HepG2 (cell line): ENCODE data around the gene MPST. TPM values are rescaled to one million over a fixed set of nuclear protein-coding genes. Genes with fewer than 3 reads are reported as not detected.

Source experiments
- ELF4 ChIP-seq: sonication (generic); formaldehyde crosslinking; IDR thresholded peaks from 2 replicates; pipeline ENCODE4 v1.5.0; 2020; ENCODE audit warnings: missing genetic modification reagents, mild to moderate bottlenecking, moderate library complexity, borderline replicate concordance
- FOXC1 ChIP-seq: sonication (generic); formaldehyde crosslinking; IDR thresholded peaks from 2 replicates; pipeline ENCODE4 v1.8.0; 2022; ENCODE audit warnings: mild to moderate bottlenecking, missing genetic modification reagents, borderline replicate concordance
- IRX3 ChIP-seq: sonication (generic); formaldehyde crosslinking; IDR thresholded peaks from 2 replicates; pipeline ENCODE4 v1.8.1; 2023; ENCODE audit warnings: mild to moderate bottlenecking, low read depth, missing genetic modification reagents, borderline replicate concordance
- MAFF ChIP-seq: IDR thresholded peaks from 2 replicates; pipeline ENCODE4 v1.6.1; 2011; ENCODE audit warnings: low read depth, low read length, improper control_type of control experiment
- MBD4 ChIP-seq: IDR thresholded peaks from 2 replicates; pipeline ENCODE4 v1.6.1; 2012; ENCODE audit warnings: low read length, inconsistent platforms, borderline replicate concordance
- NR1H2 ChIP-seq: sonication (generic); formaldehyde crosslinking; IDR thresholded peaks from 2 replicates; pipeline ENCODE4 v1.8.1; 2022; ENCODE audit warnings: low read depth, missing genetic modification reagents, borderline replicate concordance
- SATB2 ChIP-seq: sonication (generic); formaldehyde crosslinking; IDR thresholded peaks from 2 replicates; pipeline ENCODE4 v1.5.0; 2020; ENCODE audit warnings: missing genetic modification reagents
- SMYD3 ChIP-seq: sonication (generic); formaldehyde crosslinking; IDR thresholded peaks from 2 replicates; pipeline ENCODE4 v1.8.1; 2023; ENCODE audit warnings: mild to moderate bottlenecking, missing genetic modification reagents
- SP140L ChIP-seq: sonication (generic); formaldehyde crosslinking; IDR thresholded peaks from 2 replicates; pipeline ENCODE4 v1.4.0; 2020; ENCODE audit warnings: missing genetic modification reagents, borderline replicate concordance
- XBP1 ChIP-seq: sonication (generic); formaldehyde crosslinking; IDR thresholded peaks from 2 replicates; pipeline ENCODE4 v1.5.0; 2020; ENCODE audit warnings: missing genetic modification reagents
- ZFP1 ChIP-seq: IDR thresholded peaks from 2 replicates; pipeline ENCODE4 v1.6.1; 2016
- ZNF326 ChIP-seq: sonication (generic); formaldehyde crosslinking; IDR thresholded peaks from 2 replicates; pipeline ENCODE4 v1.4.0; 2020; ENCODE audit warnings: missing genetic modification reagents, borderline replicate concordance
- ZNF670 ChIP-seq: sonication (generic); formaldehyde crosslinking; IDR thresholded peaks from 2 replicates; pipeline ENCODE4 v1.8.0; 2022; ENCODE audit warnings: mild to moderate bottlenecking, missing genetic modification reagents, borderline replicate concordance
- ZNF737 ChIP-seq: sonication (generic); formaldehyde crosslinking; IDR thresholded peaks from 2 replicates; pipeline ENCODE4 v1.5.0; 2020; ENCODE audit warnings: missing genetic modification reagents, mild to moderate bottlenecking, borderline replicate concordance
- polyA plus RNA-seq, 8 experiments: library from polyadenylated mRNA; depleted of rRNA in 3 of 8; stranded (reverse) in 7 of 8; unstranded in 1 of 8; fragments of >200 nt; fragmentation: Illumina TruSeq in 4 of 8; extraction: Trizol in 4 of 8; gene quantifications; 2 replicates each; pipeline versions ENCODE4 v1.2.1 to v1.2.3, GENCODE V29; 2011 to 2016; ENCODE audit warnings: low read depth in 4 of 8, missing spikeins in 1 of 8, mixed read lengths in 1 of 8; ENCODE audit not compliant: insufficient read depth in 1 of 8
- total RNA-seq, 5 experiments: library from RNA; depleted of rRNA; stranded (reverse); fragments of >200 nt; fragmentation: Illumina TruSeq; extraction: Trizol; gene quantifications; 2 replicates each; pipeline ENCODE4 v1.2.3, GENCODE V29; 2016; ENCODE audit warnings: low read depth in 1 of 5
- TF ChIP-seq, protein P1 (sequence below): sonication (generic); formaldehyde crosslinking; IDR thresholded peaks from 2 replicates; pipeline ENCODE4 v1.4.0; 2020; ENCODE audit warnings: mild to moderate bottlenecking, missing genetic modification reagents, borderline replicate concordance
- TF ChIP-seq, protein P2 (sequence below): sonication (generic); formaldehyde crosslinking; IDR thresholded peaks from 2 replicates; pipeline ENCODE4 v1.9.0; 2021; ENCODE audit warnings: missing genetic modification reagents, borderline replicate concordance
- TF ChIP-seq, protein P3 (sequence below): sonication (generic); formaldehyde crosslinking; IDR thresholded peaks from 2 replicates; pipeline ENCODE4 v1.4.0; 2020; ENCODE audit warnings: mild to moderate bottlenecking, low read depth, missing genetic modification reagents
- TF ChIP-seq, protein P4 (sequence below), 2 experiments: sonication (generic) in 1 of 2; formaldehyde crosslinking in 1 of 2; IDR thresholded peaks; 2 replicates each; pipeline versions ENCODE4 v1.4.0 to v1.6.1; 2018 to 2020; ENCODE audit warnings: missing genetic modification reagents in 2 of 2, borderline replicate concordance in 1 of 2, low read depth in 1 of 2, mild to moderate bottlenecking in 1 of 2, missing biosample characterization in 1 of 2
- TF ChIP-seq, protein P5 (sequence below): sonication (generic); formaldehyde crosslinking; IDR thresholded peaks from 2 replicates; pipeline ENCODE4 v1.4.0; 2020; ENCODE audit warnings: missing genetic modification reagents, low read depth, mild to moderate bottlenecking, borderline replicate concordance

The MPST gene
- total and polyA plus RNA-seq, 2 of the 13 experiments (the other 11 are each of a cell fraction or from before 2014, with no cell fraction given) = 133 to 141 TPM

DNA sequence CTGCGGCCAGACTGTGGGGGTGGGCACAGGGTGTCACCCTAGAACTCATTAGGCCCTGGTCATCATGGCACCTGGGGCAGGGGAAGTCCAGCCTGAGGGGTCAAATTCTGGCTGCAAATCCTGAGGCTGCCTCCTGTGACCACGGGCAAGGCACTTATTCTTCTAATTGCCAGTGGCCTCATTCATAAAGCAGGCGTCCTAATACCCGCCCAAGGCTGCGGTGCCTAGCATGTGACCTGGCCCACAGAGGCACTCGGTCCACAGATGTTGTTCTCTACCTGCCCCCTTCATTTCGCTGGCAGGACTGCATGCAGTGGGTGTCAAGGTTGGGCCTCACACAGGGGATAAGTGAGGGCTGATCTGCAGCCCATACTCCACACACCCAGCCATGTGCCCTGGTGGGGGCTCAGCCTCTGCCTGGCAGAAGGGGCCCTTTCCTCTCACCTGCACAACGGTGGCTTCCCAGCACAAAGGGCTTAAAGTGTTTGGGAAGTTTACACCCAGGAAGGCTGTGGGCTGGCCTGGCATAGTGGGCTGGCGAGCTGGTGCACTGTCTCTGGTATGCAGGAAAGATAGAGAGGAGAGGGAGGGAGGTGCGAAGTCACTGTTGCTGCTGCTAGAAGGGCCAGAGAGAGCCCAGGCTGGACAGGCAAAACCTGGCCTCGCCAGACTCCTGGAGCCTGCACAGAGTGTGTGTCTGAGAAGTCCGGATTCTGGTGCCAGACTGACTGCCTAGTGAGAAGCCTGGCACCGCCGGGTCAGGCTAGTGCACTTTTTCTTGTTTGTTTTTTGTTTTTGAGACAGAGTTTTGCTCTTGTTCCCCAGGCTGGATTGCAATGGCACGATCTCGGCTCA is 3.2 kb downstream of the MPST start (continued):
- TF ChIP-seq, protein P1, sequence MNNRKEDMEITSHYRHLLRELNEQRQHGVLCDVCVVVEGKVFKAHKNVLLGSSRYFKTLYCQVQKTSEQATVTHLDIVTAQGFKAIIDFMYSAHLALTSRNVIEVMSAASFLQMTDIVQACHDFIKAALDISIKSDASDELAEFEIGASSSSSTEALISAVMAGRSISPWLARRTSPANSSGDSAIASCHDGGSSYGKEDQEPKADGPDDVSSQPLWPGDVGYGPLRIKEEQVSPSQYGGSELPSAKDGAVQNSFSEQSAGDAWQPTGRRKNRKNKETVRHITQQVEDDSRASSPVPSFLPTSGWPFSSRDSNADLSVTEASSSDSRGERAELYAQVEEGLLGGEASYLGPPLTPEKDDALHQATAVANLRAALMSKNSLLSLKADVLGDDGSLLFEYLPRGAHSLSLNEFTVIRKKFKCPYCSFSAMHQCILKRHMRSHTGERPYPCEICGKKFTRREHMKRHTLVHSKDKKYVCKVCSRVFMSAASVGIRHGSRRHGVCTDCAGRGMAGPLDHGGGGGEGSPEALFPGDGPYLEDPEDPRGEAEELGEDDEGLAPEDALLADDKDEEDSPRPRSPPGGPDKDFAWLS (CRISPR knock-in tag) = no peak
- TF ChIP-seq XBP1 (CRISPR knock-in tag) = no peak
- TF ChIP-seq FOXC1 = no peak
- 0 out of 2 replicates have a peak, but pooled peaks have one; percentile 35 for TF ChIP-seq NR1H2 (CRISPR knock-in tag)
- no peak for TF ChIP-seq ZFP1 (CRISPR knock-in tag)
- no peak for TF ChIP-seq IRX3 (CRISPR knock-in tag)
- no peak for TF ChIP-seq ELF4
- TF ChIP-seq, protein P2, sequence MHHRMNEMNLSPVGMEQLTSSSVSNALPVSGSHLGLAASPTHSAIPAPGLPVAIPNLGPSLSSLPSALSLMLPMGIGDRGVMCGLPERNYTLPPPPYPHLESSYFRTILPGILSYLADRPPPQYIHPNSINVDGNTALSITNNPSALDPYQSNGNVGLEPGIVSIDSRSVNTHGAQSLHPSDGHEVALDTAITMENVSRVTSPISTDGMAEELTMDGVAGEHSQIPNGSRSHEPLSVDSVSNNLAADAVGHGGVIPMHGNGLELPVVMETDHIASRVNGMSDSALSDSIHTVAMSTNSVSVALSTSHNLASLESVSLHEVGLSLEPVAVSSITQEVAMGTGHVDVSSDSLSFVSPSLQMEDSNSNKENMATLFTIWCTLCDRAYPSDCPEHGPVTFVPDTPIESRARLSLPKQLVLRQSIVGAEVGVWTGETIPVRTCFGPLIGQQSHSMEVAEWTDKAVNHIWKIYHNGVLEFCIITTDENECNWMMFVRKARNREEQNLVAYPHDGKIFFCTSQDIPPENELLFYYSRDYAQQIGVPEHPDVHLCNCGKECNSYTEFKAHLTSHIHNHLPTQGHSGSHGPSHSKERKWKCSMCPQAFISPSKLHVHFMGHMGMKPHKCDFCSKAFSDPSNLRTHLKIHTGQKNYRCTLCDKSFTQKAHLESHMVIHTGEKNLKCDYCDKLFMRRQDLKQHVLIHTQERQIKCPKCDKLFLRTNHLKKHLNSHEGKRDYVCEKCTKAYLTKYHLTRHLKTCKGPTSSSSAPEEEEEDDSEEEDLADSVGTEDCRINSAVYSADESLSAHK (CRISPR knock-in tag) = no peak
- TF ChIP-seq SMYD3 (CRISPR knock-in tag) = no peak
- no peak for TF ChIP-seq ZNF326
- TF ChIP-seq ZNF737 (CRISPR knock-in tag) = no peak
- 0 out of 2 replicates have a peak, but pooled peaks have one; percentile 19 for TF ChIP-seq ZNF670 (CRISPR knock-in tag)
- TF ChIP-seq SATB2 (CRISPR knock-in tag) = no peak
- TF ChIP-seq MBD4 = no peak
- TF ChIP-seq, protein P3, sequence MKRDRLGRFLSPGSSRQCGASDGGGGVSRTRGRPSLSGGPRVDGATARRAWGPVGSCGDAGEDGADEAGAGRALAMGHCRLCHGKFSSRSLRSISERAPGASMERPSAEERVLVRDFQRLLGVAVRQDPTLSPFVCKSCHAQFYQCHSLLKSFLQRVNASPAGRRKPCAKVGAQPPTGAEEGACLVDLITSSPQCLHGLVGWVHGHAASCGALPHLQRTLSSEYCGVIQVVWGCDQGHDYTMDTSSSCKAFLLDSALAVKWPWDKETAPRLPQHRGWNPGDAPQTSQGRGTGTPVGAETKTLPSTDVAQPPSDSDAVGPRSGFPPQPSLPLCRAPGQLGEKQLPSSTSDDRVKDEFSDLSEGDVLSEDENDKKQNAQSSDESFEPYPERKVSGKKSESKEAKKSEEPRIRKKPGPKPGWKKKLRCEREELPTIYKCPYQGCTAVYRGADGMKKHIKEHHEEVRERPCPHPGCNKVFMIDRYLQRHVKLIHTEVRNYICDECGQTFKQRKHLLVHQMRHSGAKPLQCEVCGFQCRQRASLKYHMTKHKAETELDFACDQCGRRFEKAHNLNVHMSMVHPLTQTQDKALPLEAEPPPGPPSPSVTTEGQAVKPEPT (CRISPR knock-in tag) = no peak
- TF ChIP-seq, protein P4, sequence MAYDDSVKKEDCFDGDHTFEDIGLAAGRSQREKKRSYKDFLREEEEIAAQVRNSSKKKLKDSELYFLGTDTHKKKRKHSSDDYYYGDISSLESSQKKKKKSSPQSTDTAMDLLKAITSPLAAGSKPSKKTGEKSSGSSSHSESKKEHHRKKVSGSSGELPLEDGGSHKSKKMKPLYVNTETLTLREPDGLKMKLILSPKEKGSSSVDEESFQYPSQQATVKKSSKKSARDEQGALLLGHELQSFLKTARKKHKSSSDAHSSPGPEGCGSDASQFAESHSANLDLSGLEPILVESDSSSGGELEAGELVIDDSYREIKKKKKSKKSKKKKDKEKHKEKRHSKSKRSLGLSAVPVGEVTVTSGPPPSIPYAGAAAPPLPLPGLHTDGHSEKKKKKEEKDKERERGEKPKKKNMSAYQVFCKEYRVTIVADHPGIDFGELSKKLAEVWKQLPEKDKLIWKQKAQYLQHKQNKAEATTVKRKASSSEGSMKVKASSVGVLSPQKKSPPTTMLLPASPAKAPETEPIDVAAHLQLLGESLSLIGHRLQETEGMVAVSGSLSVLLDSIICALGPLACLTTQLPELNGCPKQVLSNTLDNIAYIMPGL (CRISPR knock-in tag; IDR thresholded peaks at IDR 0.05; ENCODE audit: borderline replicate concordance in 1 of 2, low read depth in 1 of 2) = no peak; a peak in 1 of 4 replicates
- no peak for TF ChIP-seq SP140L (CRISPR knock-in tag)
- no peak for TF ChIP-seq MAFF
- TF ChIP-seq, protein P5, sequence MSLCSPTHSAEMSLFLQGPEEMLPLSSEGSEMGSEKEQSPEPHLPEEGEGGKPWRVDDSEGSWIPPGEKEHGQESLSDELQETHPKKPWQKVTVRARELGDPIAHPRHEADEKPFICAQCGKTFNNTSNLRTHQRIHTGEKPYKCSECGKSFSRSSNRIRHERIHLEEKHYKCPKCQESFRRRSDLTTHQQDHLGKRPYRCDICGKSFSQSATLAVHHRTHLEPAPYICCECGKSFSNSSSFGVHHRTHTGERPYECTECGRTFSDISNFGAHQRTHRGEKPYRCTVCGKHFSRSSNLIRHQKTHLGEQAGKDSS (CRISPR knock-in tag) = 0 out of 2 replicates have a peak, but pooled peaks have one; percentile 46
